Psoas muscle (tissue), 8 donors: ENCODE measurements around the gene DAZAP2. TPM values are rescaled to one million over a fixed set of nuclear protein-coding genes. Genes with fewer than 3 reads are reported as not detected.

Source experiments
- ATAC-seq, 4 donors: fragments of 200-7000 bp; cut with Tn5 transposase; one replicate each; pipeline ENCODE4 v1.9.1; 2020; ENCODE audit warnings: moderate library complexity in 3 of 4, mild to moderate bottlenecking in 2 of 4
- DNase-seq, 2 donors: peaks; one replicate each; pipeline ENCODE4 v3.0.0-alpha.2; 2020
- H3K27ac ChIP-seq: fragments of 200-600 bp; one replicate; pipeline ENCODE4 v1.8.0; 2022
- H3K27me3 ChIP-seq, 3 donors: fragments of 200-600 bp in 1 of 3; one replicate each; pipeline versions ENCODE4 v1.6.1 to v1.8.0; 2013 to 2022; ENCODE audit warnings: low read length in 2 of 3, mild to moderate bottlenecking in 2 of 3, moderate library complexity in 1 of 3; ENCODE audit not compliant: insufficient read depth in 3 of 3
- H3K36me3 ChIP-seq, 2 donors: fragments of 200-600 bp in 1 of 2; one replicate each; pipeline versions ENCODE4 v1.6.1 to v1.8.0; 2013 to 2022; ENCODE audit warnings: low read depth in 1 of 2, mild to moderate bottlenecking in 1 of 2, moderate library complexity in 1 of 2; ENCODE audit not compliant: insufficient read depth in 1 of 2
- H3K4me1 ChIP-seq: fragments of 200-600 bp; one replicate; pipeline ENCODE4 v1.8.0; 2022
- H3K4me3 ChIP-seq: fragments of 200-600 bp; one replicate; pipeline ENCODE4 v1.8.0; 2022; ENCODE audit warnings: mild to moderate bottlenecking
- H3K9me3 ChIP-seq: fragments of 200-600 bp; one replicate; pipeline ENCODE4 v1.8.0; 2022
- WGBS, 3 donors: extraction: QIAGEN DNeasy Blood & Tissue Kit; methylation state at CpG; one replicate each; pipeline versions ENCODE4 v1.1.6 to v1.1.7; 2013; 5-methylcytosine and 5-hydroxymethylcytosine counted together
- intact Hi-C, 2 donors: fragments of 100-400 bp; cut with DNase I; formaldehyde crosslinking; loops; one replicate each; pipeline versions ENCODE4 v1.11.0 to v1.14.2; 2022
- polyA plus RNA-seq, 3 donors: library from polyadenylated mRNA; stranded (reverse); fragments of 200-250 nt; gene quantifications; one replicate each; pipeline ENCODE4 v1.2.3, GENCODE V29; 2013
- total RNA-seq, 4 donors: library from RNA; stranded (reverse); fragmentation: NEBNext Ultra II Directional in 2 of 4; extraction: Animal tissue kit (Norgen Biotek cat#: 25700) in 2 of 4; gene quantifications; one replicate each; pipeline versions ENCODE4 v1.2.1 to v1.2.4, GENCODE V29; 2021 to 2023
- TF ChIP-seq, protein P1 (sequence below): fragments of 200-600 bp; IDR thresholded peaks from one replicate; pipeline ENCODE4 v1.8.0; 2022; ENCODE audit warnings: antibody characterized with exemption
- donor health status: healthy with polysubstance abuse.
- donor health status: DM: no; HTN: no; CAD: no; lungs with moderate emphysema.
- donor health status: Bipolar disorder and iron deficiency.
- donor health status: healthy.
- donor health status: DM: yes; HTN: yes; CAD: no.
- donor health status: DM: no; HTN: no; CAD: no.
- donor health status: DM: no; HTN: no; CAD: no.
- donor health status: DM: yes; HTN: yes; CAD: no.

DAZAP2 gene
- total and polyA plus RNA-seq, 7 donors: 62.4 to 217 (median 149) TPM

DNA sequence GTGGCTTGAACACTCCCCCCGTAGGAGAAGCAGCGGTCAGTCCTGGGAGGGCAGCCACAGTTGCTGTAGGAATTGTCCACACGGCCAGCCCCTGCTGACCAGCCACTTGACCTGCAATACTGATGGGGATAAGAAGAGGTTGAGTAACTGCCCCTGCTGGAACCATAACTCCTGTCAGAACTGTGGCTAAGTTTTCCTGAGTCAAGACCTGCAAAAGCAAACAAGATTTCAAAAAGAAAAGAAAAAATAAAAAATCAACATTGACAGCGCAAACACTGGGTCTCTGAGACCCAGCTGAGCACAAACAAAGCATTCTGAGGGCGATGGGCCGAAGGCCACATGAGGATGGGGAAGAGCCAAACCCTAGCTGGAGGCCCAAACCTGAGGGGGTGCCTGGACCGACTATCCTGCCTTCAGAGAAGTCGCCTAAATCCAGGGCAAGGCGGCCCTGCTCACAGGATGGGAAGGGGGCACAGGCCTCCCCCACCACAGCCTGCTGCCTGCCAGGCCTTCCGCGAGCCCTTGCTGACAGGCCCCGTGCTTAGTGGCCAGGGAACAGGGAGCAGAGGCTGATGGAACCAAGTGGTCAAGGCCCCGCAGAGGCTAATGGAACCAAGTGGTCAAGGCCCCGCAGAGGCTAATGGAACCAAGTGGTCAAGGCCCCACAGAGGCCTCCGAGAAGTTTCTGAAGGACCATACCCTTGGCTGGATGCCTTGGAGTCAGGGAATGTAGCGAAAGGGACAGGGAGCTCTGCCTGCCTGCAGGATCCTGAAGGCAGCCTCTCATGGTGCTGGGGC lies 39.9 kb upstream of the DAZAP2 start:
- ATAC-seq (no peak), DNase-seq (no peak)
- 86 to 89% (median 86%) methylated on average over 16 of the region's 16 CpGs for WGBS, 3 donors
- peaks cover 0 to 59% of the 10 kb centered on the region in 2 donors for H3K36me3 ChIP-seq
- H3K9me3 ChIP-seq: no peaks in the 10 kb centered on the region
- H3K4me3 ChIP-seq: no peak overlapping the region
- H3K27ac ChIP-seq: no peak overlapping the region
- no peaks in the 10 kb centered on the region for H3K27me3 ChIP-seq
- intact Hi-C loops: no loop called here
- TF ChIP-seq, protein P1, sequence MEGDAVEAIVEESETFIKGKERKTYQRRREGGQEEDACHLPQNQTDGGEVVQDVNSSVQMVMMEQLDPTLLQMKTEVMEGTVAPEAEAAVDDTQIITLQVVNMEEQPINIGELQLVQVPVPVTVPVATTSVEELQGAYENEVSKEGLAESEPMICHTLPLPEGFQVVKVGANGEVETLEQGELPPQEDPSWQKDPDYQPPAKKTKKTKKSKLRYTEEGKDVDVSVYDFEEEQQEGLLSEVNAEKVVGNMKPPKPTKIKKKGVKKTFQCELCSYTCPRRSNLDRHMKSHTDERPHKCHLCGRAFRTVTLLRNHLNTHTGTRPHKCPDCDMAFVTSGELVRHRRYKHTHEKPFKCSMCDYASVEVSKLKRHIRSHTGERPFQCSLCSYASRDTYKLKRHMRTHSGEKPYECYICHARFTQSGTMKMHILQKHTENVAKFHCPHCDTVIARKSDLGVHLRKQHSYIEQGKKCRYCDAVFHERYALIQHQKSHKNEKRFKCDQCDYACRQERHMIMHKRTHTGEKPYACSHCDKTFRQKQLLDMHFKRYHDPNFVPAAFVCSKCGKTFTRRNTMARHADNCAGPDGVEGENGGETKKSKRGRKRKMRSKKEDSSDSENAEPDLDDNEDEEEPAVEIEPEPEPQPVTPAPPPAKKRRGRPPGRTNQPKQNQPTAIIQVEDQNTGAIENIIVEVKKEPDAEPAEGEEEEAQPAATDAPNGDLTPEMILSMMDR: no peak
- no peaks in the 10 kb centered on the region for H3K4me1 ChIP-seq

DNA sequence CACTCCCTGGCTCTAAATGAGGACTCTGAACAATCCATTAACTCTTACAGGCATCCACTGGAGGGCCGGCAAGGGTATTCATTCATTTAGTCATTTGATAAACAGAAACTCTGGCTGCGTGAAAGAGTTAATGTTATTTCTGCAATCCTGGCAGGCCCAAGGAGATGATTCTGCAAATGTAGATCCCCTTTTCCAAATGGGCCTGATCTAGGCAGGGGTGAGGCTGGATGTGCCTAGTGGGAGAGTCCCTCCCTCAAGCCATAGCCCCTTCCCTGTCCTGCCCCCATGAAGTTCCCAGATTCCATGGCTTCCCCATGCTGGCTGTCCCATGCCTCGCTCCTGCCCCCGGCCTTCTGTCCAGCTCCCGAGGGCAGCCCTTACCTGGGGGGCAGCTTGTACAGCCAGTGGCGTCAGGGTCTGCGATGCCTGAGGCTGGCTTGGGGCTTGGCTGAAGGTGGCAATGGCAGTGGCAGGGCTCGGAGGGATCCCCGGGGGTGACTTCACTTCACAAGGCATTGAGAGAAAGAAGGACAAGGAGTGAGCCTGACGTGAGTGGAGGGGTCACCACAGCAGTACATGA lies 39.2 kb upstream of the DAZAP2 start:
- Histone ChIP-seq H3K36me3 (peaks cover 0 to 58% of the 10 kb centered on the region in 2 donors), H3K4me1 (no peaks in the 10 kb centered on the region), H3K4me3 (no peak overlapping the region), H3K27ac (no peak overlapping the region), H3K9me3 (no peaks in the 10 kb centered on the region), H3K27me3 (no peaks in the 10 kb centered on the region)
- DNase-seq: no peak
- WGBS, 3 donors: 90 to 91% (median 90%) methylated on average over 10 of the region's 10 CpGs
- intact Hi-C loops: no loop called here
- TF ChIP-seq, protein P1: no peak
- no peak for ATAC-seq

DNA sequence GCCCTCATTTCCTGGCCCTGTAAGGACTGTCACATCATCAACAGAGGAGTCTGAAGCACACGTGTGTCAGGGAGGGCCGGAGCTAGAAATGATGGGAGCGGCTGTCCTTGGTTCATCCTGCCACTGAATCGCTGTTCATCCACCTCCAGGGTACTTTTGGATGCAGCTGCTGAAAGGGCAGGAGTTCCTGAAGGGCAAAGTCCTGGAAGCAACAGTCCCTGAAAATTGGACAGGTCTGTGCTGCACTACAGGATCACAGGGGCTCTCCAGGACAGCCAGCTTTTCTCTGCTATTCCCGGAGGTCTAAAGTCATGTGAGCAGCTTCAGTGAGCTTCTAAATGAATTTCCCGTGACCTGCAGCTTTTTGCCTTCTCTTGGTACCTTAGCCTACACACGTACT lies 38.5 kb upstream of the DAZAP2 start:
- Histone ChIP-seq H3K27ac (no peak overlapping the region), H3K36me3 (peaks cover 0 to 51% of the 10 kb centered on the region in 2 donors), H3K27me3 (no peaks in the 10 kb centered on the region), H3K9me3 (no peaks in the 10 kb centered on the region), H3K4me1 (no peaks in the 10 kb centered on the region), H3K4me3 (no peak overlapping the region)
- WGBS, 3 donors: 82 to 89% (median 85%) methylated on average over 7 of the region's 7 CpGs
- intact Hi-C loops: no loop called here
- no peak for ATAC-seq
- DNase-seq: no peak
- TF ChIP-seq, protein P1: no peak

DNA sequence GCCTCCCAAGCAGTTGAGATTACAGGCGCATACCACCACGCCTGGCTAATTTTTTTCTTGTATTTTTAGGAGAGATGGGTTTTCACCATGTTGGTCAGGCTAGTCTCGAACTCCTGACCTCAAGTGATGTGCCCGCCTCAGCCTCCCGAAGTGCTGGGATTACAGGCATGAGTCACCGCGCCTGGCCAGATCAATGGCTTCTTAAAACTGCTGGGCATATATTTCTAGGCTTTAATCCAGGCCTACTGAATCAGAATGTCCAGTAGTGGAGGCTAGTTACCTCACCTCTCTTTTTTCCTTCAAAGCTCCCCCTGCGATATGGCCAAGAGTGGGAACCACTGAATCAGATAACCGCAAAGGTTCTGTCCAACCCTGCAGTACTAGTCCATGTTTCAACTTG lies 37.8 kb upstream of the DAZAP2 start:
- Histone ChIP-seq H3K4me1 (no peaks in the 10 kb centered on the region), H3K36me3 (peaks cover 0 to 50% of the 10 kb centered on the region in 2 donors), H3K27ac (no peak overlapping the region), H3K27me3 (no peaks in the 10 kb centered on the region), H3K9me3 (no peaks in the 10 kb centered on the region), H3K4me3 (no peak overlapping the region)
- 89 to 98% (median 95%) methylated on average over 9 of the region's 9 CpGs for WGBS, 3 donors
- intact Hi-C loops: no loop called here
- DNase-seq (no peak), ATAC-seq (no peak)
- TF ChIP-seq, protein P1: no peak
